ENCODE measurements around the gene DOCK11. TPM values are rescaled to one million over a fixed set of nuclear protein-coding genes. Genes with fewer than 3 reads are reported as not detected.
A peak's percentile ranks its signal among the peaks of the same experiment; 100 is the strongest.

Gene DOCK11
- total RNA-seq, 4 donors from 2014 or later, result 13.1 to 33.1 (median 25.4) TPM

DNA sequence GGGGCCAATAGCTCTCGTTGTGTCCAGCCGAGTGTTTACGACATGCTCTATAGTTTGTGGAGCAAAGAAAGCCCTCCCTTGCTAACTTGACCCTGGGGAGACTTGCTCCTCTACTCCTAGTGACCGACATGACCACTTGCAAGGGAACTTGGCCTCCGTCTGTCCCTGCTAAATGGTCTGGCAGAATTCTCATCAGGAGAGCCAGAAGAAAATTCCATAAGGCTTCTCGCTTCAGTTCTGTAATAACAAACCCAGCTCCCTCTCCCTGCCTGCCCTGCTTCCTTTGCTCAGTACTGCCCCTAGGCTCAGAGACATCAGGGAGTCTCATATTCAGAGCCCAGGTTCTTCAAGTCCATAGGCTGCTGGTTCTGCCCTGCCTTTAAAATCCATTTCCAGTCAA lies 13.0 kb downstream of the DOCK11 start:
- Histone ChIP-seq H3K27me3 (no peaks in the 10 kb centered on the region), H3K4me1 (no peaks in the 10 kb centered on the region), H3K9me3 (no peaks in the 10 kb centered on the region), H3K27ac (peak overlapping the region in 1 of 2 donors; percentile 2), H3K4me3 (no peak overlapping the region), H3K36me3 (no peaks in the 10 kb centered on the region)
- DNase-seq, result no peak
- no peak for TF ChIP-seq POLR2A (IDR thresholded peaks at IDR 0.05)
- TF ChIP-seq, protein P1, sequence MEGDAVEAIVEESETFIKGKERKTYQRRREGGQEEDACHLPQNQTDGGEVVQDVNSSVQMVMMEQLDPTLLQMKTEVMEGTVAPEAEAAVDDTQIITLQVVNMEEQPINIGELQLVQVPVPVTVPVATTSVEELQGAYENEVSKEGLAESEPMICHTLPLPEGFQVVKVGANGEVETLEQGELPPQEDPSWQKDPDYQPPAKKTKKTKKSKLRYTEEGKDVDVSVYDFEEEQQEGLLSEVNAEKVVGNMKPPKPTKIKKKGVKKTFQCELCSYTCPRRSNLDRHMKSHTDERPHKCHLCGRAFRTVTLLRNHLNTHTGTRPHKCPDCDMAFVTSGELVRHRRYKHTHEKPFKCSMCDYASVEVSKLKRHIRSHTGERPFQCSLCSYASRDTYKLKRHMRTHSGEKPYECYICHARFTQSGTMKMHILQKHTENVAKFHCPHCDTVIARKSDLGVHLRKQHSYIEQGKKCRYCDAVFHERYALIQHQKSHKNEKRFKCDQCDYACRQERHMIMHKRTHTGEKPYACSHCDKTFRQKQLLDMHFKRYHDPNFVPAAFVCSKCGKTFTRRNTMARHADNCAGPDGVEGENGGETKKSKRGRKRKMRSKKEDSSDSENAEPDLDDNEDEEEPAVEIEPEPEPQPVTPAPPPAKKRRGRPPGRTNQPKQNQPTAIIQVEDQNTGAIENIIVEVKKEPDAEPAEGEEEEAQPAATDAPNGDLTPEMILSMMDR (IDR thresholded peaks at IDR 0.05), result no peak
- intact Hi-C loops (cut with DNase I; ENCODE audit: low total_unique reads), result no loop called here

DNA sequence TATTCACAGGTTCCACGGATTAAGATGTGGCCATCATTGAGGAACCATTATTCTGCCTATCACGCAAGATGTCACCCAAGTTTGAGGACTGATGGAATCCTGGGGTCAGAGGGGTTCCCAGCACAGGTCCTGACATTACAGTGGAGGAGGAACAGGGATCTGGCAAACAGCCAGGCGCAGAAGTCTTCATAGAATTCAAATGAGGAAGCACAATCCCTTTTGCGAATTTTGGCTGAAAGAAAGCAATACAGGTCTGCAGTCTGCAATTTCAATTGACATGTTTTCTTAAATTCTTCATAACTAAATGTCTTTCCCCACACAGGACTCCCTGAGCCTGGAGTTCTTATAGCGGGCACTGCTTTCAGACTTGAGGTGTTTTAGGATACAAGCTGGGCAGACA lies 14.5 kb downstream of the DOCK11 start:
- Histone ChIP-seq H3K27me3 (no peaks in the 10 kb centered on the region), H3K4me1 (no peaks in the 10 kb centered on the region), H3K9me3 (no peaks in the 10 kb centered on the region), H3K36me3 (no peaks in the 10 kb centered on the region), H3K4me3 (no peak overlapping the region), H3K27ac (no peak overlapping the region)
- TF ChIP-seq, protein P1 (IDR thresholded peaks at IDR 0.05), result no peak
- TF ChIP-seq POLR2A (IDR thresholded peaks at IDR 0.05), result no peak
- intact Hi-C loops (cut with DNase I; ENCODE audit: low total_unique reads), result no loop called here
- DNase-seq, result no peak

DNA sequence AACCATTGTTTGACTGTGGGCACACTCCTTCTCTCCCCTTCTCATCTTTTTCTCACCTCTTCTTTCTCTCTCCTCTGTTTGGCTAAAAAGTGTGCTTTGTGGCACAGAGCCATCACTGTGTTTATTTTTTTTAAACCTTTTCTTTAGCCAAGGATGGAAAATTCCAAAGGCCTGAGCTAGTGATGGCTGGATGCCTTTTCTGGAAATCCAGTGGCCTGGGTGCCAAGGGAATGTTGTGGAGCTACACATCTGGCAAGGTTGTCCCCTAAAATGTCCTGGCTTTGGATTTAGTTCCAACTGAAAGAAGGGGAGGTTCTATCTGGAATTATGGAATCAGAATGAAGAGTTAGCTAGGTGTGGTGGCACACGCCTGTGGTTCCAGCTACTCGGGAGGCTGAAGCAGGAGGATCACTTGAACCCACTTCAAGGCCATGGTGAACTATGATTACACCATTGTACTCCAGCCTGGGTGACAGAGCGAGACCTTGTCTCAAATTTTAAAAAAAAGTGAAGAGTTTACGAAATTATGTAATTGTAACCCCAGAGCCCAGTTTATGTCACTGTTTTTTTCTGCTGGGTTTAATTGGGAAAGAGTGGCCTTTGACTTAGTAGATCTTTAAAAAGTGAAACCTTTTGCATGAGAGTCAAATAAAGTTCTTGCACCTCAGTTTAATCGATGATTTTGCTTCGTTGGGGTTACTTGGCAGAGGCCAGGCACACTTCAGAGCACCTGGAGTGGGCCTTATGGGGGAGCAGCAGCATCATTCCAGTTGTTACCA lies 17.7 kb downstream of the DOCK11 start:
- TF ChIP-seq, protein P1 (IDR thresholded peaks at IDR 0.05), result no peak
- no peak for TF ChIP-seq POLR2A (IDR thresholded peaks at IDR 0.05)
- Histone ChIP-seq H3K27me3 (no peaks in the 10 kb centered on the region), H3K4me1 (no peaks in the 10 kb centered on the region), H3K4me3 (no peak overlapping the region), H3K27ac (peak overlapping the region in 1 of 2 donors; percentile 12), H3K9me3 (no peaks in the 10 kb centered on the region), H3K36me3 (no peaks in the 10 kb centered on the region)
- DNase-seq, result no peak
- intact Hi-C loops (cut with DNase I; ENCODE audit: low total_unique reads), result no loop called here

DNA sequence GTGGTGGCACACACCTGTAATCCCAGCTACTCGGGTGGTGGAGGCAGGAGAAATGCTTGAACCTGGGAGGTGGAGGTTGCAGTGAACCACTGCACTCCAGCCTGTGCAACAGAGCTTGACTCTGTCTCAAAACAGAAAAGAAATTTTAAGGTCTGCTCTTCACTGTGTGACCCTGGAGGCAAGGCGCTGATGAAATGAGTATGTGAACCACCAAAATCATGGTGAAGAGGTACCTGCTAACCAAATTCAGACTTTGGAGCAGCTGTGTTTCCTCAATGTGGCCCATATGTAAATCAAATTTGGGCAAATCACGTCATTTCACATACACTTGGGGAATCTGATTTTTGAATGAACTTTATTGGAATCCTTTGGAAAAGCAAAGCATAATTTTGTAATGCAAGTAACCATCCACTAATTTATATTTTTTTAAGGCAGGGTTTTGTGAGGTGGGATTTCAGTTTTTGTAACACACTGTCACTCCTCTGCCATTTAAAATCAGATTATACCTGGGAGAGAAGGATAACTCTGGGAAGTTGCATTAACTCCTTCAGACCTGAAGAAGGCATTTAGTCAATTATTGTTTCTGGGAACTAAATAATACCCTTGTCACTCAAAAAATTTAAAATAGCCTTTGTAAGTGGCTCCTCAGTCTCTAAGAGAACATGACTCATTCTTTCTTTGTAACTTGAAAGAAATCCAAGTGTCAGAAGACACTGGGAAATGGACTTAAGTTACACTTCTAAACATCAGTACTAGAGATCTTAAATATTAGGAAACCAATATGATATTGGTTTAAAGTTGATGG lies 24.0 kb downstream of the DOCK11 start:
- Histone ChIP-seq H3K9me3 (no peaks in the 10 kb centered on the region), H3K27ac (peak overlapping the region; percentile 49 to 68), H3K4me1 (no peaks in the 10 kb centered on the region), H3K36me3 (no peaks in the 10 kb centered on the region), H3K4me3 (no peak overlapping the region), H3K27me3 (no peaks in the 10 kb centered on the region)
- intact Hi-C loops (cut with DNase I; ENCODE audit: low total_unique reads), result no loop called here
- TF ChIP-seq, protein P1 (IDR thresholded peaks at IDR 0.05), result no peak
- no peak for TF ChIP-seq POLR2A (IDR thresholded peaks at IDR 0.05)
- DNase-seq, result no peak

All from uterus (tissue), 4 donors.